Smooth muscle cell of the coronary artery (primary cell): ENCODE measurements around the gene CNNM2. TPM values are rescaled to one million over a fixed set of nuclear protein-coding genes. Genes with fewer than 3 reads are reported as not detected.

ENCODE experiments used
- total RNA-seq: library from RNA; depleted of rRNA; stranded (reverse); fragments of >200 nt; gene quantifications from 2 replicates; pipeline ENCODE4 v1.2.3, GENCODE V29; 2014; ENCODE audit warnings: low replicate concordance

Gene CNNM2
- total RNA-seq = 14.6 and 15.3 TPM in 2 replicates

DNA sequence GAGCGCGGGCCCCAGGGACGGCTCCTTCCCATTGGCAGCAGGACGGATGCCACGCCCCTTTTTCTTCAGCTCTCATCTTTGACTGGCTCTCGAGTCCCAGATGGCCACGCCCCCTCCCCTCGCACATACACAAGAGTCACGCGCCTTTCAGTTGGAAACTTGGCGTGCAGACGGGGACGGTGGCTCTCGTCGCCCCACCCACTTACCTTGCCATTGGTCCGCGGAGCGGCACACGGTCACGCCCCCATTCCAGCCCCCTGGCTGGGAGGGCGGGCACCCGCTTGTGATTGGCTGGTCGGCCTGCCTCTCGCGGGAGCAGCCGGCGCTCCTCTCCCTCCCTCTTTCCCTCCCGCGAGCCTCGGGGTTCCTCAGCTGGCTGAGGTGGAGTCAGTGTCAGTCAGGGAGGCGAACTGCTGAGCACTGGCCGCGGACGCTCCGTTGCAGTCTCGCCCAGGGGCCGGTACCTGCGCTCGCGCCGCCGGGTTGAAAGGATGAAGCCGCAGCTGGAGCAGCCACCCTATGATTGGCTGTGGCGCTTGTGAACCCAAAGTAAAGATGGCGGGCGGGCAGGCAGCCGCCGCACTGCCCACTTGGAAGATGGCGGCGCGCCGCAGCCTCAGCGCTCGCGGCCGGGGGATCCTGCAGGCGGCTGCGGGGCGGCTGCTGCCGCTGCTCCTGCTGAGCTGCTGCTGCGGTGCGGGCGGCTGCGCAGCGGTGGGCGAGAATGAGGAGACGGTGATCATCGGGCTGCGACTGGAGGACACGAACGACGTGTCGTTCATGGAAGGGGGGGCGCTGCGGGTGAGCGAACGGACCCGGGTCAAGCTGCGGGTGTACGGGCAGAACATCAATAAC is at the start of gene CNNM2:
CNNM2 (plus strand) TSS at position 333 of the 855 bp plus-strand sequence; CDS start at position 520, 187 bp downstream.

DNA sequence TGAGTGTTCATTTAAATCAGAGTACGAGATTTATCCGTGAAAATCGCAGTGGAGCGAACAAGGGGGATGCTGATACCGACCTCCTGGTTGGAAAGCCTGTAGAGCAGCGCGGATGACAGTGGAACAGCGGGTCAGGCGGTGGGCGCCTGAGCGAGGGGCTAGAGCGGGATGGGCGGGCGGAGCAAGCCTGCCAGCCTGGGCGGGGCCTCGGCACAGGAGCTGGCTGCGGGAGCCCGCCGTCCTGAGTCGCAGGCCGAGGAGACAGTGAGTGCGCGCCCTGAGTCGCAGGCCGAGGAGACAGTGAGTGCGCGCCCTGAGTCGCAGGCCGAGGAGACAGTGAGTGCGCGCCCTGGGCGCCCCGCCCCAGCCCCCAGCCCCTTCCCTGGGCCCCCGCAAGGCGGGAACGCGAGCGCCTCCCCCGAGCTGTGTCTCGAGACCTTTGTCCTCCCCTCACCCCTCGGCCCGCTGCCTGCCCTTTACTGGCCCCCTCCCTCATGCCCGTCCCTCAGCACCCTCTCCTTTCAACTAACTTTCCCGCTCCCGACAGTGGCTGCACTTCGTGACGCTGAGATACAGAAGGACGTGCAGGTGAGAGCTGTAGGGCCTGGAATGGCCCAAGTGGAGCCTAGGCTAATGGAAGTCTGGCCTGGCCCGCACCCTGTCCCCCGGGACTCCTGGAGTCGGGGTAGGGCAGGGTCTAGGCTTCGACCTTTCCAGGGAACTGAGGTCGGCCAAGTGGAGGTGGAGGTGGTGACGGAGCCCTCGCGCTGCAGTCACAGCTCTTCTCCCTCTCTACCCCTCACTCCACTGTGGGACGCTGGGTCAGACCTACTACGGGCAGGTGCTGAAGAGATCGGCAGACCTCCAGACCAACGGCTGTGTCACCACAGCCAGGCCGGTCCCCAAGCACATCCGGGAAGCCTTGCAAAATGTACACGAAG is 48.6 kb upstream of the CNNM2 start, which contains the start of gene AS3MT:
AS3MT (plus strand) TSS at position 213 of the 941 bp plus-strand sequence; CDS start at position 336, 123 bp downstream.

Other genes starting within 250 kb of the CNNM2 start
- 6.2 and 9.1 TPM in 2 replicates for gene ARL3, start 203.9 kb upstream of the CNNM2 start, total RNA-seq
- gene SFXN2, start 203.7 kb upstream of the CNNM2 start, total RNA-seq = 4.1 and 5.6 TPM in 2 replicates
- 49.0 and 58.6 TPM in 2 replicates for gene WBP1L, start 174.3 kb upstream of the CNNM2 start, total RNA-seq
- not detected in 2 replicates for gene CYP17A1, start 80.9 kb upstream of the CNNM2 start, total RNA-seq
- 8.7 and 21.8 TPM in 2 replicates for gene BORCS7, start 64.0 kb upstream of the CNNM2 start, total RNA-seq
- 5.0 and 5.9 TPM in 2 replicates for gene AS3MT, start 48.8 kb upstream of the CNNM2 start, total RNA-seq